ENCODE data around the gene HLA-DQB1.
"Not testable (repeated sequence)": the region's sequence is repeated elsewhere in the genome, so short reads cannot be mapped to it uniquely, and the experiment has no call there.

HLA-DQB1 gene
- 78.4 reads per million, percentile 78 among the genes with 10 or more reads in this experiment for total RNA-seq

DNA sequence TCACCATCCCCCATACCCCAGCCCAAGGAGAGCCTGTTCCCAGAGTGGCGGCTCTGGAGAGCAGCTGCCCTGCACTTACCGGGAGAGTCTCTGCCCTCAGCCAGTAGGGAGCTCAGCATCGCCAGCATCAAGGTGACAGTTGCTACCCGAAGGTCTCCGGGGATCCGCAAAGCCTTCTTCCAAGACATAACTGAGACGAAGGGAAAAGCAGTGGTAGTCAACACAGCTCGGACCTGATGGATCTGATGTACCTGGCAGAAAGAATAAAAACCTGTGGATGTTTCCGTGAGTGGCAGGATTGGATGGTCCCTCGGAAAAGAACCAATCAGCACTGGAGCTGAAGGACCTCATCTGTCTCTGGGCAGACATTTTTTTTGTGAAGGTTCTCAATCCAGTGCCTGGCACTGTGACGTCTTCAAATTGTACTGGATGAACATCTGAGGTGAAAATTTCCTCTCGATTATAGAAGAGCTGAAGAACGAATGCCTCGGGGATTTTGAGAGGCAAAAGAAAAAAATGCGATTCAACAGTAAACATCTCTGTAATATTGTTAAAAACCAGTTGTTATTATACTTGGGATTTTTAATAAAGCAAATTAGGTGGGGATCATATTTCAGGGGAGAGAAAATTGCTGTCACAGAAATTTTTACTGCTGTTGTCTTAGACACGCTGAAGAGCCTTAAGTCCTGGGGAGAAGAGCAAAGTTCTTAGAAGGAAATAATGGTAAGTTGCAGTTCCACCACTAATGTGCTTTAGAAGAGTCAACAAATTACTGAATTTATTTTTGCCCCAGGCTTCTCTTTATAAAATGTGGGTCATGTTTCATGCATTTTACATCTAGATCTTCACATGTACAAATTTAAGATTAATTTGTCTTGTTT, at the start of gene HLA-DQB1:
HLA-DQB1 (minus strand) TSS at position 238 of the 881 bp plus-strand sequence; CDS start at position 188, 50 bp downstream.
- DNase-seq: peak; percentile 32

DNA sequence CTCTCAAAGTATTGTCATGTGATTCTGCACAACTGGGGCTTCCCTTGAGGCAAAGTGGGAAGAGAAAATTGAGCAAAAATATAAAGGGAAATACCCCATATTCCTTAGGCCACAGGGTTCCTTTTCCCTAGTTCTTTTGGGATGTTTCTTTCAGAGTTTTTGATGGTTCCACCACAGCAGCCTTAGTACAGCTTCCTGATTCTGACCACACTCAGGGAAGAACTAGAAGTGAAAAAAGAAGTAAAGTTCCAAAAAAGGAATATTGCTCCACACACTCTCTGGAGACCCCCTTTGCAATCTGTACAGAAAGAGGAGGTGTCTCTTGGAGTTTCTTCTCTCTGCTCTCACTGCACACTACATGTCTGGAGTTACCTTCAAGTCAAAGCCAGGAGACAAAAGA, 46.8 kb upstream of the HLA-DQB1 start:
- DNase-seq: no peak

DNA sequence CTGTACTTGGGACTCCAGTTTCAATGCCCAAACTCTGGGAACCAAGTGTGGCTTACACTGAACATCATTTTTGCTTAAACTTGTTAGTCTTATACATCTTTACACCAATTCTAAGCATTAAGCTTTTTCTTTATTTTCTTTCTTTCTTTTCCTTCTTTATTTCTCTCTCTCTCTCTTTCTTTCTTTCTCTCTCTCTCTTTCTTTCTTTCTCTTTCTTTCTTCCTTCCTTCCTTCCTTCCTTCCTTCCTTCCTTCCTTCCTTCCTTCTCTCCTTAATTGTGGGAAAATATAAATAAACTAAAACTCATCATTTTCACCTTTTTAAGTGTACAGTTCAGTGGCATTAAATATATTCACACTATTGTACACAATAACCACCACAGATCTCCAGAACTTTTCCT, 43.2 kb upstream of the HLA-DQB1 start:
- DNase-seq: no peak

DNA sequence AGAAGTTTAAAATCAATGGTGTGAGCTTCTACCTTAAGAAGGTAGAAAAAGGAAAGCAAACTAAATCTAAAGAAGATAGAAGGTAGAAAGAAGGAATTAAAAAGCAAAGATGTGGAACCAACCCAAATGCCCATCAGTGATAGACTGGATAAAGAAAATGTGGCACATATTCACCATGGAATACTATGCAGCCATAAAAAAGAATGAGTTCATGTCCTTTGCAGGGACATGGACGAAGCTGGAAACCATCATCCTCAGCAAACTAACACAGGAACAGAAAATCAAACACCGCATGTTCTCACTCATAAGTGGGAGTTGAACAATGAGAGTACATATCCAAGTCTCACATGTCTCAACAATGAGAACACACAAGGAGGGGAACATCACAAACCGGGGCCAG, 38.7 kb upstream of the HLA-DQB1 start:
- DNase-seq: not testable (repeated sequence)

DNA sequence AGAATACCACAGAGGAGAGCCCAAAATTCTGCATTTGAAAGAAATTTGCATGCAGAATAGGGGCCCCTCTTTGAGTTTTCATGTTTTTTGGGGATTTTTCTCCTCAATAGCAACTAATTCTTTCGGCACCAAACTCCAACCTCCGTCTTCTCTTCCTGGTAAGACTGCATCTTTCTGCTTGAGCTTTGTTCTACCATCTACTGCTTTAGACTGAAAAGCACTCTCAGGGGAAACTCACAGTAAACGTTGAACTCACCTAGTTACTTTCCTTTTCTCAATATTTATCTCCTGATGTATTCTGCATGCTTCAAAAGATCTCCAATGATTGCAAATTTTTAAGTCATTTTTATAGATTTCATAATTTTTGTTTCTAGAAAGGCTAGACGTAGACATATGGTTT, 36.9 kb upstream of the HLA-DQB1 start:
- no peak for DNase-seq

DNA sequence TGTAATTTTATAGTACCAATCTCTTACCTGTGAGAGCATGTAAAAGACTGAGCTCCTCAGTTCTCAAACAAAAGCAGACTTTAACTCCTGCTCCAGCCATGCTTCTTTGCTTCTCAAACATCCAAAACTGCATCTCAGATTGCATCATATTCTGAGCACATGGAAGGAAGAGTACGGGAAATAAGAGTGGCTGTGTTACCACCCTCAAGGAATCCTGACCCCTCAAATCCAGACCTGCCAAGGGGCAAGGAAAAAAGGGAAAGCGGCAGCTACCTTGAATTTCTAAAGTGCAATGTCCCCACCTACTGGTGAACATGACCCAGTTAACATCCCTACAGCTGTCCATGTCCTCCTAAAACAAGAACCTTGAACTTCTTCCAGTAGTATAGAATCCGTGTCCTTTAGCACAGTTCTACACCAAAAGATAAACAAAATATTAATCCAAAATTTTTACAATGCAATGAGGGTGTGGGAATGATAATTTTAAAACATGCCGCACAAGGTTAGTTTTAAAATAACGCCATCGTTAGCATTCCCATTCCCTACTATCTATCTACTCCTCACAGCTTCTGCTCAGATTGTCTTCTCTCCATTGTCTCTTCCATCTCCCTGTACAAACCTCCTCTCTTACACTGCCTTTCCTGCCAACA, 34.1 kb upstream of the HLA-DQB1 start:
- DNase-seq: peak; percentile 9

DNA sequence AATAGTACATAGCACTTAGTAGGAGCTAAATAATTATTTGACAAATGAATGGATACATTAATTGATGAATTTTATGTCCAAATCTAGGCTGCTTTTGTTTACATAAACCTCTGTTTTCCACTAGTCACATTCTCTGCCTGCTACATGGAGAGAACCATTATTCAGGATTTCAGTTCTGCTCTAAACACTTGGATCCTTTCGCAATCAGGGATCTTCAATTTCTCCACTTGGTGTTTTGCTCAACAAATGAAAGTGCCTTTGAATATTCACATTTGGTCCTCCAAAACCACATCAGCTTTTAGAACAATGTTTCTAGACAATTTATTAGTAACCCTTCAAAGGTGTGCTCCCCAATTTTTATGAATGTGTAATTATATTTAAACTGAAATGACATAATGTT, 30.6 kb upstream of the HLA-DQB1 start:
- DNase-seq: no peak

DNA sequence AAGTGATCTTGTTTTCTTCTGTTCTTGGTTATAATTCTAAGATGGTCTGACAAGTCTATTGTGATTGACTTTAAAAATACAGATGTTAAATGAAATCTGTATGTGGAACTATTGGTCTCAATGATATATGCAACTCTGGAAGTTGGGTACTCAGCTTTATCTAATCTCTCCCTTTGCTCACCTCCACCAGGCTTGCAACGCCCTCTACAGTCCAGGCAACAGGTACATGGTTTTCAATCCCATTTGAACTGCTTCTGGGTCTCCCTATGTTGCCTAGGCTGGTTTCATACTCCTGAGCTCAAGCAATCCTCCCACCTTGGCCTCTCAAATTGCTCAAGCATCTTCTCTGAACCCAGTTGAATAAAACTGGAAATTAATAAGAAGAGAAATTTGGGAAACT, 25.6 kb upstream of the HLA-DQB1 start:
- no peak for DNase-seq

DNA sequence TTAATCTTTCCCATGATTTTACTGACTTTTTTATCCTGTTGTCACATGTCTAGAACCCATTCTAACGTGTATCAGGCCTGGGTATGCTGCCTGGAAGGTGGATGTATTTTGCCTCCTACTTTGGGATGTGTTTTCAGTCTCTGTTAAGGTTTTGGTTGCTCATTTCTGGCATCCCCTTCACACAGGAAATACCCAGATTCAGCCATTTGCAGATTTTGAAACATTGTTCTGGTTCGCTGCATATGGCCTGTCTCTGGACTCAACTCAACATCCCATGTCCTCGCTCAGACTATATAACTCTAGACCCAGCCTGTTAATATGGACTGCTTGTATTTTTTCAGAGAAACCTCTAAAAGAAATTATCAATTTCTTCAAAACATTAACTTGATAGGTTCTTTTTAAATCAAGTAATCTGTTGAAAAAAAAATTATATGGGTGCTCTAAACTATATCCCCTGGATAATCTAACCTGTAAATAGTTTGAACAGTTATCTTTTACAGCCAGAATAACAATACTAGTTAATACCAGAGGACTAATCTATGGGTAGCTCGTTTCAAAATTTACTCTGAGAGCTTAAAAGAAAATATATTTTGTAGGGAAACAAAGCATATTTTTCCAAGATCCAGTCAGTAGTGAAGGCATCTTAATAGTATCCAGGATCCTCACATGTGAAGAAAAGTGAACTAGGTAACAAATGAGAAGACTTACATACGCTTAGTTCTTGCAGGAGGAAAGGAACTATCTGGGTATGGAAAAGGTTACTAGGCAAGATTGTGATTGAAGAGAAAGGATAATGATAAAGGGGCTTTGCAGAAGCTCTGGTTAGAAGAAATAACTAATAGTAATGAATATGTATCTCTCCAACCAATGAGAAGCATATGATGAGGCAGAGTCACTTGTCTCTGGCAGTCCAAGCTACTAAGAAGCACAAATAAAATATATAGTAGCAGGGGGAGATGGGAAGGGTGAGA, 23.4 kb upstream of the HLA-DQB1 start:
- no peak for DNase-seq

DNA sequence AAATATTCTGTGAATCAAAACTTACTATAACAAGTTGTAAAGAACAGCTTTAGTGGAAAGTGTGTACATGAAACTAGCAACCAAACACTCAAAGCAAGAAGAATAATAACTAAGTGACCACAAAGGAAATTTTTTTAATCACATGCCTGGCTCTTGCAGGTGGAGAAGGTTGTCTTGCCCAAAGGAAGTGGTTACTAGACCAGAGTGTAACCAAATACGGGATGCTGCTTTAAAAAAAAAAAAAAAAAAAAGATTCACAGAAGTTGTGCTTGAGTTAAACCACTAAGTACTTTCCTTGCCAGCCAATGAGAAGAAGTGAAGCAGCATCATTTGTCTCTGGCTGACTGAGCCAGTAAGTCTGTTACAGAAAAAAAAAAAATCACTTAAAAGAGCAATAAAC, 19.1 kb upstream of the HLA-DQB1 start:
- DNase-seq: peak; percentile 21

DNA sequence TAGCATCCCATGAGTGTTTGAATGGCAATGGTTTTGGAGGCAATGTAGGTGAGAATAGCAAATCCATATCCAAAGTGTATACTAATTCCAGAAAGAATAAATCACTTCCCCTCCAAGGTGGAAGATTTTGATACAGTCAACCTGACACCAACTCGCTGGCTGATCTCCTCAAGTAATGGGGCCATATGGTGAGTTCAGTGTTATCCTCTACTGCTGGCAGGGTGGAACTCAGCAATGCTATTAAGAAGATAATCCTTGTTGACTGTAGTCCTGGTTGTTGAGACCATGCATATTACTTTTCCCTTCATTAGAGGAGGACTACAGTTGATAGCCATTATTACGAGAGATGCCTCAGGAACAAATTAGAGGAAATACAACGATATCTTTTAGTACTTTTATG, 17.8 kb upstream of the HLA-DQB1 start:
- no peak for DNase-seq

DNA sequence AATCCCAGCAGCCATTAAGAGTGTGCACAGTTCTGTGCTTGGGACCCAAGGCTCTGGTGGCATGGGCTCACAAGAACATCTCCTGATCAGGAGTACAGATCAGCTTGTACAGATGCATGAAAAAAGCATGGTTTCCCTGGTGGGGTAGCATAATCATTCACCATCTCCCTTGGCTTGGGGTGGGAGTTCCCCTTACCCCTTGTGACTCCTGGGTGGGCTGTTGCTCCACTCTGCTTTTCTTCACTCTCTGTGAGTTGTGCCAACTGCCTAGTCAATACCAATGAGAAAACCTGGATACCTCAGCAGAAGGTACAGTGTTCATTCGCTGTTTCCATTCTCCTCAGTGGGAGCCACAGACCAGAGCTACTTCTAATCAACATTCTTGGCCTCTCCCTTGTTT, 13.6 kb upstream of the HLA-DQB1 start:
- DNase-seq: no peak

DNA sequence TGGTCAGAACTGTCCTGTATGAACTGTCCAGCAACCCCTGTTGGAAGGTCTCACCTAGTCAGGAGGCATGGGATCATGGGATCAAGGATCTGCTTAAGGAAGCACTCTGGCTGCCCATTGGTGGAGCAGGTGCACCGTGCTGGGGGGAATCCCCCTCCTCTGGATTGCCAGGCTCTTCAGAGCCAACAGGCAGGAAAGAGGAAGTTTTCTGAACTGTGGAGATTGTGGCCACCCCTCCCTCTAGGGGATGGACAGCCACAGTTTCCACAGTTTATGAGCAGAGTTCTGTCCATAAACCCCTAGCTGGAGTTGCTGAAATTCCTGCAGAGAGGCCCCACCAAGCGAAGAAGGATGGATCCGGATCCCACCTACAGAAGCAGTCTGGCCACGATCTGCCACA, 13.0 kb upstream of the HLA-DQB1 start:
- DNase-seq: no peak

DNA sequence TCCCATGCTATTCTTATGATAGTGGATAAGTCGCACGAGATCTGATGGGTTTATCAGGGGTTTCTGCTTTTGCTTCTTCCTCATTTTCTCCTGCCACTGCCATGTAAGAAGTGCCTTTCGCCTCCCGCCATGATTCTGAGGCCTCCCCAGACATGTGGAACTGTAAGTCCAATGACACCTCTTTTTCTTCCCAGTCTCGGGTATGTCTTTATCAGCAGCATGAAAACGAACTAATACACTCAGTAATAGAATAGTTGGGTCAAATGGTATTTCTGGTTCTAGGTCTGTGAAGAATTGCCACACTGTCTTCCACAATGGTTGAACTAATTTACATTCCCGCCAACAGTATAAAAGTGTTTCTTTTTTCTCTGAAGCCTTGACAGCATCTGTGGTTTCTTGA, 7.7 kb upstream of the HLA-DQB1 start:
- not testable (repeated sequence) for DNase-seq

DNA sequence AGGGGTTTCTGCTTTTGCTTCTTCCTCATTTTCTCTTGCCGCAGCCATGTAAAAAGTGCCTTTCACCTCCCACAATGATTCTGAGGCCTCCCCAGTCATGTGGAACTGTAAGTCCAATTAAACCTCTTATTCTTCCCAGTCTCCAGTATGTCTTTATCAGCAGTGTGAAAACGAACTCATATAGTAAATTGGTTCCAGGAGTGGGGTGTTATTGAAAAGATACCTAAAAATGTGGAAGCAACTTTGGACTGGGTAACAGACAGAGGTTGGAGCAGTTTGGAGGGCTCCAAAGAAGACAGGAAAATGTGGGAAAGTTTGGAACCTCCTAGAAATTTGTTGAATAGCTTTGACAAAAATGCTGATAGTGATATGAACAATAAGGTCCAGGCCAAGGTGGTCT, 5.5 kb upstream of the HLA-DQB1 start:
- DNase-seq: not testable (repeated sequence)

DNA sequence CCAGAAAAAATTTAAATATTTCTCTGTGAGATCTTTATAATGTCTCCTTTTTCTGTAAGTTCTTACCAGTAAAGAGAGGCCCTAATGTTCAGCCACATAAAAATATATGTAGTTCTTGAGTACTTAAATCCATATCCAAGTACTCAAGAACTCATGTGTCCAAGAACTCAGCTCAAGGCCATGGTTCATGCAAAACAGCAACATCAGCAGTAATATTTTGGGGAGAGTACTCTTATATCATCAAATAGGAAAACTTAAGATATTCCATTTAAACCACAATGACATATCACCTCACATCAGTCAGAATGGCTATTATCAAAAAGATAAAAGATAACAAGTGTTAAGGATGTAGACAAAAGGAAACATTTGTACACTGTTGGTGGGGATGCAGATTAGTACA, 3.4 kb upstream of the HLA-DQB1 start:
- no peak for DNase-seq

DNA sequence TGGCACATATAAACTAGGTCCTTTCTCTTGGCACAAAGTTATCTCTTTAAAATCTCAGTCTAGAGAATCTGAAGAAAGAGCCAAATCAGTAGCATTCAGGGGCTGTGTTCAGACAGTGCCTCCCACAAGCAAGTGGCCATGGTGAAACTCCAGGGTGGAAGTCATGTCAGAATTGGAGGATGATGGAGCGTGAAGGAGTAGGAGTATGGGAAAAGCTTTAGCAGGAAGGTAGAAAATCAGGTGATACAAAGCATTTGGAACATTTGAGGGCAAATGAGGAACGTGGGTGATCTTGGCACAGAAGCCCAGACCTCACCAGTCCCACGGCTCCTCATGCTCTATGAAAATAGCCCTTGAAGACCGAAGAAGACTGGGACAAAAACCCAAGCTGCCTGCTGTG, 2.8 kb upstream of the HLA-DQB1 start:
- no peak for DNase-seq

DNA sequence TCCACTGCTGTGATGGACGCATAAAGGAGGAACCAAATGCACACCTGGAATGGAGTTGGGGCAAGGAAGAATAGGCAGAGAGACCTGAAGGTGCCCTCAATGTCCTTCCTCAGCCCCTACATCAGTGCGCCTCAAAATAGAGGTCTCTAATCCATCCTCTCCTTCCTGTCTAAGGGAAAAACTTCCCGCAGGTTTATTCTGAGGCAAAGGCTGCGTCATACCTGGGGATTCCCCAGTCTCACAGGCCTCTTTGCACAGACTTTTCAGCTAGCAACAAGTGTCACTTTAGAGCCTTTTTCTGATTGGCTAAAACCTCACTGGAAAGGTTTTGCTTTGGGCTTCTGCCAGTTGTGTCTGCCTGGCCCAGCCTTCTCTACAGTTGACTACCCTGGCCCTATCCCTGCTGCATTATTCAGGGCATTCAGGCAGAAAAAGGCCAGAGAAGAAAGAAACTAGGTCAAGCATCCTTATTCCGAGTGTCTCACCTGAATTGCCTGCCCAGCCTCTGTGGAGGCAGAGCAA, 1.8 kb upstream of the HLA-DQB1 start:
- DNase-seq: peak; percentile 28

DNA sequence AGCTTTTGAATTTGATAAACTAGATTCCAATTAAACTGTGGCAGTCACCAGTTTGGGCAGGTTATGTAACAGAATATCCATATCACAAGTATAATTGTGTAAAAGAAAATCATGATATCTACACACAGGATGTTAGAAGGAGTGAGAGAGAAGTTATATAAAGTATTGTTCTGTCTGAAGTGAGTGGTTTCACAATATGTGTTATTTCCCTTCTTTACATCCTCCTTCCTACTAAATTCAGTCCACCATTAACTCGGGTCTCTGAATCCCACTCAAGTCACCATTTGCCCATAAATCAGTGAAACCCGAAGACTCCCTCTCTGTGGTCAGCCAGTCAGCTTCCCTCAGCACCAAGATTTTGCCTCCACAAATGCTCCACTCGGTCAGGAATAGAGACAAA, 796 bp downstream of the HLA-DQB1 start:
- no peak for DNase-seq

DNA sequence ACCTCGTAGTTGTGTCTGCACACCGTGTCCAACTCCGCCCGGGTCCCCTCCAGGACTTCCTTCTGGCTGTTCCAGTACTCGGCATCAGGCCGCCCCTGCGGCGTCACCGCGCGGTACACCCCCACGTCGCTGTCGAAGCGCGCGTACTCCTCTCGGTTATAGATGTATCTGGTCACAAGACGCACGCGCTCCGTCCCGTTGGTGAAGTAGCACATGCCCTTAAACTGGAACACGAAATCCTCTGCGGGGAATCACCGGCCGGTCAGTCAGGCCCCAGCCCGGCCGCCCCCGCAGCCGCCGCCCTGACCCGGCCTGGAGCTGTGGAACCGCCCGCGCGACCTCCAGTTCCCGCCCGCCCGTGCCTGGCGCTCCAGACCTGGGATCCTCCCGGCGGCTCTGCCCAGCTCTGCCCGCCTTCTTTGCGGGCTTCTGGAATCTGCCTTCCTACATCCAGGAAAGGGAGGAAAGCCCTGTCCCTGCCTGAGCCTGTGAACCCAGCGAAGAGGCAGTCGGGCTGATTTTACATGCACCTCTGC, 1.6 kb downstream of the HLA-DQB1 start:
- DNase-seq: peak; percentile 39

DNA sequence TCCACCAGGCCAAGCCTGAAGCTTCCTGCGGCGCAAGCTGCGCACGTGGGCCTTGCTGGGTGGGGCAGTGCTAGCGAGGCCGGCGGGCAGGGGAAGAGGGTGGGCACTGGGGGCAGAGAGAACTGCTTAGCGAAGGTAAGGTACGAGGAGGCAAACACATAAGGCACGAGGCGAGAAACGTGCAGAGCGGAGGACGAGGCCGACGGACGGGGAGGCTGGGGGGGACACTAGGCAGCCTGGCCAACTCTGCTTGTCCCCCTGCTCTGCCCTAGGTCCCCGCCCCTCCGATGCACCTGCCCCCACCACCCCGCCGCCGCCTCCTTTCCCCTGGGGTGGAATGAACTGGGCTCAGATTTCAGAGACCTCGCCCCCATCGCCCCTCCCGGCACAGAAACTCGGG, 2.1 kb downstream of the HLA-DQB1 start:
- no peak for DNase-seq

DNA sequence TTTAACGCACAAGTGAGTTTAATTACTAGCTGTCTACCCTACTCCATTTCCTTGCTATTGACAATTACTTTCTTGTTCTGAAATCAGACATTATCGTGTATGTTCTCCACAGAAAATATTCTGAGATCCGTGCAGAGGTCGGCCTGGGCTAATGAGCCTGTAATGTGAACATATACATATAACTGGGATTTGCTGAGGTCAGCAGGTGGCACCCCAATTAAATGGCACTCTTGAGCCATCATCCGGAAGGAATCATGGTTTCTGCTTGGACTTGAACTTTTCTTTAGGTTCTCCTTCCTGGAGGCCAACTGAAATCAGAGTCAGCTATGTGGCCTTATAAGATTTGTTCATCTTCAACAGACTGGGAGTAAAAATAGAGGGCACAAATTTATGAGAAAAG, 3.6 kb downstream of the HLA-DQB1 start:
- DNase-seq: no peak

DNA sequence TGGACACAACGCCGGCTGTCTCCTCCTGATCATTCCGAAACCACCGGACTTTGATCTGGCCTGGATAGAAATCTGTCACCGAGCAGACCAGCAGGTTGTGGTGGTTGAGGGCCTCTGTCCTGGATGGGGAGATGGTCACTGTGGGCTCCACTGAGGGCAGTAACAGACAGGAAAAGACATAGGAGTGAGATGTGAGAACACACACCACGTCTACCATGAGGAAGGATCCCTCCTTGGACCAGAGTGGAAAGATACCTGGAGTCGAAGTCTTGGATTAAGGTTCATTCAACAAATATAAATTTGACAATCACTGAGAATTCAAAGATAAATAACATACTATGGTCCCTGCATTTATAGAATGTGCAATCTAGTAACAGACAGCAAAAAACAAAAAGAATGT, 4.4 kb downstream of the HLA-DQB1 start:
- DNase-seq: no peak
